C4-2B (cell line): ENCODE results near the gene CARD8.

Source experiments
- ZFX ChIP-seq: fragments of 450-650 bp; IDR thresholded peaks from 2 replicates; pipeline ENCODE4 v1.6.1; 2017
- TF ChIP-seq, protein P1 (sequence below): fragments of 450-650 bp; conservative IDR thresholded peaks from 2 replicates; pipeline ENCODE4 v1.5.1; 2017; ENCODE audit warnings: mild to moderate bottlenecking

DNA sequence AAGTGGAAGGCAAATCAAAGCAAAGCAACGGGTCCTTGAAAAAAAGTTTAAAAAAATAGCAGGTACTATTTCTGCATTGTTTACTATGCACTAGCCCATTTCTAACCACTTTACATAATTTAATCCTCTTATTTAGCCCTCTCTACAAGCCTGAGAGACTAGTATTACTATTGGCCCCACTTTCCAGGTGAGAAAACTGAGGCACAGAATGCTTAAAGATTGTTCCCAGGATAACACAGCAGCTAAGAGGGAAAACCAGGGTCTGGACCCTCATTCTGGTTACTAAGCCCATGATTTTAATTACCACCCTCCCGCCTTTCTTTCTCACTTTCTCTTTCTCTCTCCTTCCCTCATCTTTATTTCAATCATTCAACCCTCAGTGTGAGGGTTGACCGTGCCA is 79.5 kb downstream of the CARD8 start:
- TF ChIP-seq, protein P1, sequence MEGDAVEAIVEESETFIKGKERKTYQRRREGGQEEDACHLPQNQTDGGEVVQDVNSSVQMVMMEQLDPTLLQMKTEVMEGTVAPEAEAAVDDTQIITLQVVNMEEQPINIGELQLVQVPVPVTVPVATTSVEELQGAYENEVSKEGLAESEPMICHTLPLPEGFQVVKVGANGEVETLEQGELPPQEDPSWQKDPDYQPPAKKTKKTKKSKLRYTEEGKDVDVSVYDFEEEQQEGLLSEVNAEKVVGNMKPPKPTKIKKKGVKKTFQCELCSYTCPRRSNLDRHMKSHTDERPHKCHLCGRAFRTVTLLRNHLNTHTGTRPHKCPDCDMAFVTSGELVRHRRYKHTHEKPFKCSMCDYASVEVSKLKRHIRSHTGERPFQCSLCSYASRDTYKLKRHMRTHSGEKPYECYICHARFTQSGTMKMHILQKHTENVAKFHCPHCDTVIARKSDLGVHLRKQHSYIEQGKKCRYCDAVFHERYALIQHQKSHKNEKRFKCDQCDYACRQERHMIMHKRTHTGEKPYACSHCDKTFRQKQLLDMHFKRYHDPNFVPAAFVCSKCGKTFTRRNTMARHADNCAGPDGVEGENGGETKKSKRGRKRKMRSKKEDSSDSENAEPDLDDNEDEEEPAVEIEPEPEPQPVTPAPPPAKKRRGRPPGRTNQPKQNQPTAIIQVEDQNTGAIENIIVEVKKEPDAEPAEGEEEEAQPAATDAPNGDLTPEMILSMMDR = no peak
- TF ChIP-seq ZFX = no peak
